ENCODE measurements around the gene CCAR1.
"Not testable (repeated sequence)": the region's sequence is repeated elsewhere in the genome, so short reads cannot be mapped to it uniquely, and the experiment has no call there.

Gene CCAR1

DNA sequence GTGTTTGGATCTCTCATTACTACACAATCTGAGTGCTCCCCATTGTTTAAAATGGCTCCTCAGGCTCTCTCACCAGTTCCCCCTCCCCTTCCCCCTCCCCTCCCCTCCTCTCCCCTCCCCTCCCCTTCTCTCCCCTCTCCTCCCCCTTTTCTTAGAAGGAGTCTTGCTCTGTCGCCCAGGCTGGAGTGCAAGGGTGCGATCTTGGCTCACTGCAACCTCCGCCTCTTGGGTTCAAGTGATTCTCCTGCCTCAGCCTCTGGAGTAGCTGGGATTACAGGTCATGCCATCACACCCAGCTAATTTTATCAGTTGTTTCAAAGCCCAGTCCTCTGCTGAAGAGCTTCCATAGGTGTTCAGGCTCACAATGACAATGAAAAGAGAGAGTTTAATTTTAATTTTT is 3.6 kb upstream of the CCAR1 start:
- DNase-seq (ENCODE audit: low spot score) = no peak
- TF ChIP-seq, protein P1, sequence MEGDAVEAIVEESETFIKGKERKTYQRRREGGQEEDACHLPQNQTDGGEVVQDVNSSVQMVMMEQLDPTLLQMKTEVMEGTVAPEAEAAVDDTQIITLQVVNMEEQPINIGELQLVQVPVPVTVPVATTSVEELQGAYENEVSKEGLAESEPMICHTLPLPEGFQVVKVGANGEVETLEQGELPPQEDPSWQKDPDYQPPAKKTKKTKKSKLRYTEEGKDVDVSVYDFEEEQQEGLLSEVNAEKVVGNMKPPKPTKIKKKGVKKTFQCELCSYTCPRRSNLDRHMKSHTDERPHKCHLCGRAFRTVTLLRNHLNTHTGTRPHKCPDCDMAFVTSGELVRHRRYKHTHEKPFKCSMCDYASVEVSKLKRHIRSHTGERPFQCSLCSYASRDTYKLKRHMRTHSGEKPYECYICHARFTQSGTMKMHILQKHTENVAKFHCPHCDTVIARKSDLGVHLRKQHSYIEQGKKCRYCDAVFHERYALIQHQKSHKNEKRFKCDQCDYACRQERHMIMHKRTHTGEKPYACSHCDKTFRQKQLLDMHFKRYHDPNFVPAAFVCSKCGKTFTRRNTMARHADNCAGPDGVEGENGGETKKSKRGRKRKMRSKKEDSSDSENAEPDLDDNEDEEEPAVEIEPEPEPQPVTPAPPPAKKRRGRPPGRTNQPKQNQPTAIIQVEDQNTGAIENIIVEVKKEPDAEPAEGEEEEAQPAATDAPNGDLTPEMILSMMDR (IDR thresholded peaks at IDR 0.05) = no peak
- Histone ChIP-seq H3K4me3 (no peak overlapping the region), H3K27ac (no peak overlapping the region)

DNA sequence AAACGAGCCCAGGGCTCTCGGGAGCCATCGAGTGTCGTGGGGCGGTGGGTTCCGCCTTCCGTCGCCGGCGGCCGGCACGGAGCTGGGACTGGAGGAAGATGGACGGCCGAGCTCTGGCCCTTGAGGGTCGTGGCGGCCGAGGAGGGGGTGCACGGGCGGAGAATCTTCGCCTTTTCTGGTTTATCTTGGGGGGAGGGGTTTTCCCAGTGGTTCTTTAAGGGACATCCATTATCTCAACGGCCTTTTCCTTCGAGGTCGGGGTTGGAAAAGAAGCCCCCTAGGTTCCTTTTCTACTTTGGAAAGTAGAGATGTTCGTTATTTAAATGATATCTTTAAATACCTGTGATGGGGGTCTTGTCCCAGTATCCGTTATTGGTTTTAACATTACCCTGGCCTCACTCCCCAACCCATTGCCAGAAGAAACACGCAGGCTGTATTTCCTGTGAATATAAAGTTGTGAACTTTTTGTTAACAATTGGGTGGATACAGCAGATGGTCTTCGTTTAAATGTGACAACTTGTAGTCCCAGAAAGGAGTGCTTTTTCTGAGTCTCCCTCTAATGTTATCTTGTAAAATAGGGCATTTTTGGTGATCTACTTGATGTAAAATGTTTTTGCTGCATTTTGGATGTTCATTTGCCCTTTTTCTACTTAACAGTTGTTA is 765 bp downstream of the CCAR1 start:
- DNase-seq (ENCODE audit: low spot score) = no peak
- Histone ChIP-seq H3K4me3 (peak overlapping the region; percentile 82), H3K27ac (peak overlapping the region; percentile 86 to 93)
- TF ChIP-seq, protein P1 (IDR thresholded peaks at IDR 0.05) = no peak

DNA sequence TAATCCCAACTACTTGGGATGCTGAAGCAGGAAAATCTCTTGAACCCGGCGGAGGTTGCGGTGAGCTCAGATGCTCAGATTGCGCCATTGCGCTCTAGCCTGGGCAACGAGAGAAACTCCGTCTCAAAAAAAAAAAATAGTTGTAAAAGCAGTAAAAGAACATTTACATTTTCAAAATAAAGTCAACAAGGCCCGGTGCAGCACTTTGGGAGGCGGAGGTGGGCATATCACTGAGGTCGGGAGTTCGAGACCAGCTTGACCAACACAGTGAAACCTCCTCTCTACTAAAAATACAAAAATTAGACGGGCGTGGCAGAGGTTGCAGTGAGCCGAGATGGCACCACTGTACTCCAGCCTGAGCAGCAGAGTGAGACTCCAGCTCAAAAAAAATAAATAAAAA is 4.0 kb downstream of the CCAR1 start:
- Histone ChIP-seq H3K4me3 (no peak overlapping the region), H3K27ac (no peak overlapping the region)
- TF ChIP-seq, protein P1 (IDR thresholded peaks at IDR 0.05) = no peak
- no peak for DNase-seq (ENCODE audit: low spot score)

DNA sequence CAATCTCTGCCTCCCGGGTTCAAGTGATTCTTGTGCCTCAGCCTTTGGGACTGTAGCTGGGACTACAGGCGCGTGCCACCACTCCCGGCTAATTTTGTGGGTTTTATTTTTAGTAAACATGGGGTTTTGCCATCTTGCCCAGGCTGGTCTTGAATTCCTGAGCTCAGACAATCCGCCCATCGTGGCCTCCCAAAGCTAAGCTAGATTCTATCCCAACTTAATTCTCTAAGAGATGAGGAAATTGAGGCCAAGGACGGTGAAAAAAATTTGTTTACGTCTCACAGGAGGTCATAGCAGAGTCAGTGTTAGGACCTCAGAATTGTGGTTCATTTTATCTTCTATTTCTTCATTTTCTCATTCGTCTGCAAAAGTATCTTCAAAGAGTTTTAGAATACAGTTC is 6.1 kb downstream of the CCAR1 start:
- TF ChIP-seq, protein P1 (IDR thresholded peaks at IDR 0.05) = no peak
- Histone ChIP-seq H3K4me3 (no peak overlapping the region), H3K27ac (no peak overlapping the region)
- DNase-seq (ENCODE audit: low spot score) = no peak

DNA sequence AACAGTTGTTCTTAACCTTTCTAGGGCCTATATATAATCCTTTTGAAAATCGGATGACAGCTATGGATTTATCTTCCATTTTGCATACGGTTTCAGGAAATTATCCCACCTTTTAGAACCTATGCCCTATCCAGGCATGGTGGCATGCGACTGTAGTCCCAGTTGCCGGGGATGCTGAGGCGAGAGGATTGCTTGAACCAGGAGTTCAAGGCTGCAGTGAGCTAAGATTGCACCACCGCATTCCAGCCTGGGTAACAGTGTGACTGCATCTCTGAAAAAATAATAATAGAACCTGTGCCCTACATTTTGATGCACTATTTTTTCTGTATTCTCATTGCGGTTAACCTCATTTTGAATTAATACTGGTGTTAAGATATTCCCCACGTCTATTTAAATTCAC is 11.6 kb downstream of the CCAR1 start:
- TF ChIP-seq, protein P1 (IDR thresholded peaks at IDR 0.05) = no peak
- no peak overlapping the region for H3K4me3 ChIP-seq
- no peak for DNase-seq (ENCODE audit: low spot score)

DNA sequence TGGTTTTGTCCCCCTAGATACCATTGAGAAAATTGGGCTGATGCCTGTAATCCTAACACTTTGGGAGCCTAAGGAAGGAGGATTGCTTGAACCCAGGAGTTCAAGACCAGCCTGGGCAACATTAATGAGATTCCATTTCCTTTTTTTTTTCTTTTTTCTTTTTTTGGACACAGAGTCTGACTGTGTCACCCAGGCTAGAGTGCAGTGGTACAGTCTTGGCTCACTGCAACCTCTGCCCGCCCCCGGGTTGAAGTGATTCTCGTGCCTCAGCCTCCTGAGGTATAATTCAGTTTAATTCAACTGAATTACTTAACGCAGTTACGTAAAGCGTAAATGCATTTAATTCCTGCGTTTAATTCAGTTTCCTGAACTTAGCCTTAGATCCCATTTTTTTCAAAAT is 13.3 kb downstream of the CCAR1 start:
- Histone ChIP-seq H3K27ac (no peak overlapping the region), H3K4me3 (no peak overlapping the region)
- TF ChIP-seq, protein P1 (IDR thresholded peaks at IDR 0.05) = no peak
- no peak for DNase-seq (ENCODE audit: low spot score)

More for the DNA sequence above, 11.6 kb downstream of the CCAR1 start:
- H3K27ac ChIP-seq = no peak overlapping the region

DNA sequence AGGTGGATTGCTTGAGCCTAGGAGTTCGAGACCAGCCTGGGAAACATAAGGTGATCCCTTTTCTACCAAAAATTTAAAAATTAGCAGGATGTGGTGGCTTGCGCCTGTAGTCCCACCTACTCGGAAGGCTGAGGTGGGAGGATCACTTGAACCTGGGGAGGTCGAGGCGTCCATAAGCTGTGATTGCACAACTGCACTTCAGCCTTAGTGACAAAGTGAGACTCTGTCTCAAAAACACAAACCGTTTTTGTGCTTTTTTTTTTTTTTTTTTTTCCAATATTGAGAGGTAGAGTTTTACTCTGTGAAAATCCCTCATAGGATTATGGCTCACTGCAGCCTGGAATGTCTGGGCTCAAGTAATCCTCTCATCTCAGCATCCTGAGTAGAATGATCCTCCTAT is 14.1 kb downstream of the CCAR1 start:
- no peak overlapping the region for H3K27ac ChIP-seq
- no peak for DNase-seq (ENCODE audit: low spot score)
- TF ChIP-seq, protein P1 (IDR thresholded peaks at IDR 0.05) = no peak
- H3K4me3 ChIP-seq = no peak overlapping the region

DNA sequence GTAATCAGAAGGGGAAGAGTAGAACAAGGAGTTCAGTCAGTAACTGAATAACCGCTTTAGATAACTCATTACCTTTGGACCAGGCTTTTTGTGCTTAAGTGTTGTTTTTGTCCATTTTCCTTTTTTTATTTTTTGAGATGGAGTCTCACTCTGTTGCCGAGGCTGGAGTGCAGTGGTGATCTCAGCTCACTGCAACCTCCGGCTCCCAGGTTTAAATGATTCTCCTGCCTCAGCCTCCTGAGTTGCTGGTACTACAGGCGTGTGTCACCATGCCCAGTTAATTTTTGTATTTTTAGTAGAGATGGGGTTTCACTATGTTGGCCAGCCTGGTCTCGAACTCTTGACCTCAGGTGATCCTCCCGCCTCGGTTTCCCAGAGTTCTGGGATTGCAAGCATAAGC is 14.7 kb downstream of the CCAR1 start:
- not testable (repeated sequence) for H3K4me3 ChIP-seq; H3K27ac ChIP-seq; DNase-seq (ENCODE audit: low spot score)

DNA sequence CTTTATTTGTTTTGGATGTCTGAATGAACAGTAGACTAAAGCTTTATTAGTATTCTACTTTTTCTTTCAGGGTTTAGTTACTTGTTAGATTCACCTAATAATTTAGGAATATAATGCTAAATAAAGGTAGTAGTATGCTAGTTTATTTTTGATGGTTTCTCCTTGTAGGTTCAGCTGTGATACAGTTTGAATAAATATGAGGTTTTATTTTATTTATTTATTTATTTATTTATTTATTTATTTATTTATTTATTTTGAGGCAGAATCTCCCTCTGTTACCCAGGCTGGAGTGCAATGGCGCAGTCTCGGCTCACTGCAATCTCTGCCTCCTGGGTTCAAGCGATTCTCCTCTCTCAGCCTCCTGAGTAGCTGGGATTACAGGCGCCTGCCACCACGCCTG is 19.6 kb downstream of the CCAR1 start:
- not testable (repeated sequence) for DNase-seq (ENCODE audit: low spot score); H3K4me3 ChIP-seq; H3K27ac ChIP-seq
